ENCODE results near the gene IGF1R.

IGF1R gene

DNA sequence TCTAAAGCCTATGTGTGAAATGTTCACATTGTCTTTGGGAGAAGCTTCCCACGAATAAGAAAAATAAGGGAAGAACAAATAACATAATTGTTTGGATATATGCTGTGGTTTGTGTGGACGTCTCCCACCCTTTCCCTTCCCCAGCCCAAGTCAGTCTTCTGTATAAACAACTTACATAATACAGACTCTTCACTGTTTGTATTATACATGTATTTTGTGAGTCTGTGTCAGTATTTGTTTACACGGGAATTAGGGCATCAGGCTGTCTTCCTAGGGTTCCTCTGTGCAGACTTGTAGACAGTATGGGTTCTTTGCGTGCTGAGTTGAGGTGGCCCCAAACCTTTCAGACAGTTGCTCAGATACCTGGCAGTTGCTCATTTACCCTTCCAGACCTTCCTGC is 103.4 kb downstream of the IGF1R start:
- no peak overlapping the region for H3K4me3 ChIP-seq (ENCODE audit: low read depth, low read length)
- TF ChIP-seq, protein P1, sequence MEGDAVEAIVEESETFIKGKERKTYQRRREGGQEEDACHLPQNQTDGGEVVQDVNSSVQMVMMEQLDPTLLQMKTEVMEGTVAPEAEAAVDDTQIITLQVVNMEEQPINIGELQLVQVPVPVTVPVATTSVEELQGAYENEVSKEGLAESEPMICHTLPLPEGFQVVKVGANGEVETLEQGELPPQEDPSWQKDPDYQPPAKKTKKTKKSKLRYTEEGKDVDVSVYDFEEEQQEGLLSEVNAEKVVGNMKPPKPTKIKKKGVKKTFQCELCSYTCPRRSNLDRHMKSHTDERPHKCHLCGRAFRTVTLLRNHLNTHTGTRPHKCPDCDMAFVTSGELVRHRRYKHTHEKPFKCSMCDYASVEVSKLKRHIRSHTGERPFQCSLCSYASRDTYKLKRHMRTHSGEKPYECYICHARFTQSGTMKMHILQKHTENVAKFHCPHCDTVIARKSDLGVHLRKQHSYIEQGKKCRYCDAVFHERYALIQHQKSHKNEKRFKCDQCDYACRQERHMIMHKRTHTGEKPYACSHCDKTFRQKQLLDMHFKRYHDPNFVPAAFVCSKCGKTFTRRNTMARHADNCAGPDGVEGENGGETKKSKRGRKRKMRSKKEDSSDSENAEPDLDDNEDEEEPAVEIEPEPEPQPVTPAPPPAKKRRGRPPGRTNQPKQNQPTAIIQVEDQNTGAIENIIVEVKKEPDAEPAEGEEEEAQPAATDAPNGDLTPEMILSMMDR (IDR thresholded peaks at IDR 0.05; ENCODE audit: insufficient read depth, low read depth, low read length, missing control alignments) = no peak
- no peak for DNase-seq (ENCODE audit: low read depth)

DNA sequence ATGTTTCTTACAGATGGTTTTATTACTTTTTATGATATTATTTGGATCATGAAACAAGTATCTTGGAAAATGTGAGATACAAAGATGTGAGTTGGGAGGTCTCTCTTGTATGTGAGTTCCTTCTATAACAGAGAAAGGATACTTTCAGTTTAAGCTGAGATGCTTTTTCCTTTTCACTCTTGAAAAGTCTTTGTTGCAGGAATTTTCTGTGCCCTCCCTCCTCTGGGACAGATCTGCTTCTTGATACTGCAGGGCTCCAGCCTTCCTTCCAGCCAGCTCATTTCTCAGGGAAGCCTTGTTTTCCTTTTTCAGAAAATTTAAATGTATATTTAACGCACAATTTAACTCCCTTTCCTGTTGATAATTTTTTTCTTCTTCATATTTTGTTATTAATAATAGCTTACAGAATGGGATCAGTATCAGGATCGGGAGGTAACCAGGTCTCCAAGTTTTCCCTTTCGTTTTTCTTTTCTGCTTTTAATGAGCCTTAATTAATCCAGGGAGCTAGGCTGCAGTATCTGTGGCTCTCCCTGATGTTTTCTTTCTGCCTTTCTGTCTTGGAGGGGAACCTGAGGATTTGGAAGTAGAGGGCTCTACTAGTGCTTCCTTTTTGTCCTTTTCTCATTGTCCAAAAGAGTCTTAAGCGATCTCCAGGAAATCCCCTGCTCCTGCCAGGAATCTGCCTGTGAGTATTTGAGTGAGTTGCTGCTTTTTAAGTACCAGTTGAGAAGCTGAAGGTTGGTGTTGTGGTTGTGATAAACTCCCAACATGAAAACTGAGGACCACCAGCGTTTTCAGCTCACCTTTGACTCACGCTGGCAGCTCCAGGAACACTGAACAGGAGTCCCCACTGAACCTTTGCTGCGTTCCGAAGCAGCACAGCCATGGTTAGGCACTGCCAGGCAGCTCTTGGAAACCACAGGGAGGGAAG is 105.7 kb downstream of the IGF1R start:
- no peak for DNase-seq (ENCODE audit: low read depth)
- peak overlapping the region; percentile 6; the same call in 1 of the 2 replicates for H3K4me3 ChIP-seq (ENCODE audit: low read depth, low read length)

DNA sequence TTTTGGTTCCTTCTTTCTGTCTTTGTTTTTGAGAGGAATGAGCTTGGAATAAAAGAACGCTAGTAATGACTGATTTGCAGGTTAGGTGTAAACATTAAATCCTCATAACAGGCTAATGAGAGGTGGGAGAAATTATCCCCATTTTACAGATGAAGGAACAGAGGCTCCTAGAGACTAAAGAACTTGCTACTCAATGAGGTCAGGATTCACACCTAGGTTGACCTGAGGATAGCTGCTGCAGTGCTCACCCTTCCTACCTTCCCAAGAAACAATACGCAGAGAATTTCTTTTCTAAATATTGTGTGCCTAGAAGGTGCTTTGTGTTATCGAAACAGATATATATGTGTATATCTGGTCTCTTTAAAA is 106.3 kb downstream of the IGF1R start:
- TF ChIP-seq, protein P1 (IDR thresholded peaks at IDR 0.05; ENCODE audit: insufficient read depth, low read depth, low read length, missing control alignments) = no peak
- DNase-seq (ENCODE audit: low read depth) = no peak
- H3K4me3 ChIP-seq (ENCODE audit: low read depth, low read length) = no peak overlapping the region

More for the DNA sequence above, 105.7 kb downstream of the IGF1R start:
- TF ChIP-seq, protein P1 (IDR thresholded peaks at IDR 0.05; ENCODE audit: insufficient read depth, low read depth, low read length, missing control alignments) = no peak

DNA sequence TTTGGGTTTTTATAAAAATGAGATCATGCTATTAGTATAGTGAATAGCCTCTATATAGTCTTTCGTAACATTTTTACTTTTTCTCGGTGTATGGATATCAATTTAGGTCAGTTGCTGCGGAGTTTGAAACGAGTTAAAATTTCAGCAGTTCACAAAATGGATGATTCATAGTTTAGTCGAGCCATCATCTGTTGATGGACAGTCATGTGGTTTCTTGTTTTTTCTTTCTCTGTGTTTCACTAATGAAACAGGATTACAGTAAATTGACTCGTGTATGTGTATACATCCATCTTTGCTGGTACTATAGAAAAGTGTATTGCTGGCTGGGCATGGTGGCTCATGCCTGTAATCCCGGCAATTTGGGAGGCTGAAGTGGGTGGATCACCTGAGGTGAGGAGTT is 106.8 kb downstream of the IGF1R start:
- no peak overlapping the region for H3K4me3 ChIP-seq (ENCODE audit: low read depth, low read length)
- no peak for DNase-seq (ENCODE audit: low read depth)
- TF ChIP-seq, protein P1 (IDR thresholded peaks at IDR 0.05; ENCODE audit: insufficient read depth, low read depth, low read length, missing control alignments) = no peak

DNA sequence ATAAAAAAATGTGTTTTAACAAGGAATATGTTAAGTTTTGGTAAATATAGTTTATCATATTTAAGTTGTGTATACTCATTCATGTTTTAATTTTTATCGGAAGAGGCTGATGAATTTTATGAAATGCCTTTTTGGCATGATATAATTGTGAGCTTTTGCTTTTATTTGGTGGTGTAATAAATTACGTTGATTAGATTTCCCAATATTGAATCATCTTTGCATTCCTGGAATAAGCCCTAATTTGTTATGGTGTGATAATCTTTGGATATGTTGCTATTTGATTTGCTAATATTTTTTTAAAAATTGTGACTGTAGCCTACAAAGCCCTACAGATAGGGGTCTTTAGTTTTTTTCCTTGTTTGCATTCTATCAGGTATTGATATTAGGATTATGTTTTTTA is 107.4 kb downstream of the IGF1R start:
- no peak for DNase-seq (ENCODE audit: low read depth)
- TF ChIP-seq, protein P1 (IDR thresholded peaks at IDR 0.05; ENCODE audit: insufficient read depth, low read depth, low read length, missing control alignments) = no peak
- H3K4me3 ChIP-seq (ENCODE audit: low read depth, low read length) = no peak overlapping the region

DNA sequence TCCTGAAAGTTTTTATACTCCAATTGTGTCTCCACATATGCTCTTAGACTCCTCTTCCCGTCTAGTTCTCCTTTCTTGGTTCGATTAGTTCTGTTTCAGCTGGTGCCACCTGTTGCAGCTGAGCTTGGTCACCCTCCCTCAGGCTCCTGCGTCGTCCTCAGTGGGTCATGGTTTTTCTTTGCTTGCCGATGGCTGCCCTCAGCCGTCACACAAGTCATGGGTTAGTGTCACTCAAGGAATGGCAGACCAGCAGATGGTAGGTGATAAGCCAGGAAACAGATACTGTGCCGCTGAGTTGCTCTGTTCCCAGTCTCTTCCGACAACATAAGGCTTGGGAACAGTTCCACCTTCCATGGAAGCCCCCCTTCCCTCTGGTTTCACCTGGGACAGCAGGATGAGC is 109.9 kb downstream of the IGF1R start:
- TF ChIP-seq, protein P1 (IDR thresholded peaks at IDR 0.05; ENCODE audit: insufficient read depth, low read depth, low read length, missing control alignments) = no peak
- no peak overlapping the region for H3K4me3 ChIP-seq (ENCODE audit: low read depth, low read length)
- DNase-seq (ENCODE audit: low read depth) = no peak

All from GM12865 (cell line).